Stimulated activated naive CD8-positive, alpha-beta T cell treated with anti-CD3 and anti-CD28 coated beads, Interleukin-15, amount 100 ng/mL, for 72 hours (primary cell): ENCODE data around the gene LYRM4.

Source experiments
- ATAC-seq: fragments of 150-1000 bp; cut with Tn5 transposase; 2 replicates; pipeline ENCODE4 v1.10.0; 2021; ENCODE audit warnings: mild to moderate bottlenecking, moderate library complexity
- DNase-seq, 2 donors: peaks; one replicate each; pipeline ENCODE4 v3.0.0; 2021 to 2022
- H3K27ac Mint-ChIP-seq, 2 donors: one replicate each; pipeline ENCODE4 v1.8.0; 2022; ENCODE audit warnings: mild to moderate bottlenecking in 2 of 2, mixed read lengths in 2 of 2, moderate library complexity in 2 of 2
- H3K27me3 Mint-ChIP-seq: one replicate; pipeline ENCODE4 v1.8.0; 2022; ENCODE audit warnings: mixed read lengths
- H3K4me1 Mint-ChIP-seq: one replicate; pipeline ENCODE4 v1.8.0; 2022; ENCODE audit warnings: mild to moderate bottlenecking, mixed read lengths
- H3K4me3 Mint-ChIP-seq, 2 donors: one replicate each; pipeline ENCODE4 v1.8.0; 2022; ENCODE audit warnings: mild to moderate bottlenecking in 2 of 2, mixed read lengths in 2 of 2, moderate library complexity in 1 of 2
- H3K9me3 Mint-ChIP-seq, 2 donors: one replicate each; pipeline ENCODE4 v1.8.0; 2022; ENCODE audit warnings: mixed read lengths in 2 of 2

LYRM4 gene

GRCh38 chr6:5206920-5207561, 53.7 kb downstream of the LYRM4 start:
- no peaks in the 10 kb centered on the region for H3K9me3 Mint-ChIP-seq
- H3K4me1 Mint-ChIP-seq: no peaks in the 10 kb centered on the region
- DNase-seq (no peak), ATAC-seq (no peak)
- no peaks in the 10 kb centered on the region for H3K27me3 Mint-ChIP-seq
- H3K27ac Mint-ChIP-seq: no peak overlapping the region
- no peak overlapping the region for H3K4me3 Mint-ChIP-seq

DNA sequence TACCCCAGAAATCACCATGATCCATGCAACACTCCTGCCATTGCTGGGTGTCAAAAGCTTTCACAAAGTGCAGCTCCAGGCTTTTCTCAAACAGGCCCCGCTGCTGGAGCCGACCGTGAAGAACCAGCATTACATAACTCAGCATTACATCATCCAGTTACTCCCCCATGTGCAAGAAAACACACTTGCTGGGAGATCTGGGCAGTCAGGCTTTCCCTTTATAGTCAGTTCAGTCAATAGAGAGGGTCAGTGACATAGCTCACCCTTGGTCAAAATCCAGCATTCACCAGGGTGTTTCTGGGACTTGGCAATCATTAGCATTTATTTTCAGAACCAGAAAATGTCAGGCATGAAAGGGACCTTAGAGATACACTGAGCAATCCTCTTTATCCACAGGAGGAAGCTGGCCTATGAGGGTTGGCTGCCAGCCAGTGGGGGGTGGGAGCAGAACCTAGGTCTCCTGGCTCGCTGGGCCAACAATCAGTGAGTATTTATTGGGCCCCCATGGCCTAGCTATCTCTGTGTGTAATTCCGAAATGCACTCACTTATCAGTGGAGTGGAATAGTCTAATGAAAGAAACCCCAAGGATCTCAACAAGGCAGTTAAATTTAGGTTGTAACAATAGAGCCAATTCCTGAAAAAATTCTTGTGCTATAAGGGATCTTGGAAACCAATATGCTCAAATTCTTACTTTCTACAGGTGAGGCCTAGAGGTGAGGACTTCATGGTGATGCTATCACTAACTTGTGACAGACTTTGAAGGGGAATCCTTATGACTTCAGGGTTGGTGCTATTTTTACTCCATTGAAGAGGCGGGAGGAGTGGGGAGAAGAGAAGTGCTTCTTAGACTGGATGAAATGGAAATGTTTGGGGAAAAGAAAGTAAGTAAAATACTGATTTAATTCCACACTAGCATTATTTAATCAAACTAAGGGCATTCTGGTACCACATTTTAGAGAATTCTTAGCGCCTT, 54.6 kb downstream of the LYRM4 start:
- Mint-ChIP-seq H3K27ac (no peak overlapping the region), H3K4me3 (no peak overlapping the region), H3K9me3 (no peaks in the 10 kb centered on the region), H3K27me3 (no peaks in the 10 kb centered on the region), H3K4me1 (no peaks in the 10 kb centered on the region)
- no peak for ATAC-seq
- no peak for DNase-seq

DNA sequence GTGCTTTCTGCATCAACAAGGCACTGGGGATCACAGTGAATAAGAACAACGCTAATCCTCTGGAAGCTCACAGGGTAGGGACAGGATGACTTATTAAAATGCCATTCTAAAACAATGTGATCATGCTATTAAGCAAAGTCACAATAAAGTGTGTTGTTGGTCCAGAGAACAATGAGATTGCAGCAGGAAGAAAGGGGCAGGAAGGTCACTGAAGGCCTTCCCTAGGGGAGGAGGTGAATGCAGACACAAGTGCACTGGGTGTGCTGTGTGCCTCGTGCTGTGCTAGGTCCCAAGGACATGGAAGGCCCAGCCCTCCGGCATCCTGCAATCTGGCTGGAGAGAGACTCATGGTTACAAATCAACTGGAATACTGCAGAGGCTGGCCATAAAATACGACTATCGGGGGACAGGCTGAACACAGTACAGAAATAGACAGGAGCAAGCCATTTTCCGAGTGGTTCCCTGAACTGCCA, 55.7 kb downstream of the LYRM4 start:
- Mint-ChIP-seq H3K27ac (no peak overlapping the region), H3K9me3 (no peaks in the 10 kb centered on the region), H3K4me1 (no peaks in the 10 kb centered on the region), H3K4me3 (no peak overlapping the region), H3K27me3 (no peaks in the 10 kb centered on the region)
- DNase-seq (no peak), ATAC-seq (no peak)

- ATAC-seq: no peak
- no peak for DNase-seq
- no peaks in the 10 kb centered on the region for H3K4me1 Mint-ChIP-seq
- no peak overlapping the region for H3K27ac Mint-ChIP-seq
- H3K27me3 Mint-ChIP-seq: no peaks in the 10 kb centered on the region
- no peaks in the 10 kb centered on the region for H3K9me3 Mint-ChIP-seq
- no peak overlapping the region for H3K4me3 Mint-ChIP-seq
Measured at GRCh38 chr6:5204376-5204775, 56.4 kb downstream of the LYRM4 start.

DNA sequence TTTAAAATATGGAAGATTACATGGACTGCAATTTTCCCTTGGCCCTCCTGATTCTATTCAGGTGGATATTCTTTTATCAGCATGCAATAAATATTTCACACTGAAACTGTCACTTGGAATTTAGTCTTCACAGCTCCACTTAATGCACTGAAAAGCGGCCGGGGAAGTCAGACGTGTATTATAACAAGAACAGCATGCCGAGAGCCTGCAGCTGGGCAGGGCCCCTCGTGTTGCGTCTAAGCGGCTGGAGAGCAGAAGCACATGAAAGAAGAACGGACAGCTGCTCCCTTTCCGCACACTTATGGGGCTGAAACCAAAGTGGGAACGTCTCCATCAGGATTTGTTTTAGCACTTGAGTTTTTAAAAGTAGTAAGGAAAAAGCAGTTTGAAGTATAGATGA, 57.2 kb downstream of the LYRM4 start:
- Mint-ChIP-seq H3K9me3 (no peaks in the 10 kb centered on the region), H3K4me1 (no peaks in the 10 kb centered on the region), H3K27ac (no peak overlapping the region), H3K4me3 (no peak overlapping the region), H3K27me3 (no peaks in the 10 kb centered on the region)
- DNase-seq (no peak), ATAC-seq (no peak)

GRCh38 chr6:5202941-5203340, 57.8 kb downstream of the LYRM4 start:
- Mint-ChIP-seq H3K4me1 (no peaks in the 10 kb centered on the region), H3K9me3 (no peaks in the 10 kb centered on the region), H3K27ac (no peak overlapping the region), H3K4me3 (no peak overlapping the region), H3K27me3 (no peaks in the 10 kb centered on the region)
- ATAC-seq (no peak), DNase-seq (no peak)

DNA sequence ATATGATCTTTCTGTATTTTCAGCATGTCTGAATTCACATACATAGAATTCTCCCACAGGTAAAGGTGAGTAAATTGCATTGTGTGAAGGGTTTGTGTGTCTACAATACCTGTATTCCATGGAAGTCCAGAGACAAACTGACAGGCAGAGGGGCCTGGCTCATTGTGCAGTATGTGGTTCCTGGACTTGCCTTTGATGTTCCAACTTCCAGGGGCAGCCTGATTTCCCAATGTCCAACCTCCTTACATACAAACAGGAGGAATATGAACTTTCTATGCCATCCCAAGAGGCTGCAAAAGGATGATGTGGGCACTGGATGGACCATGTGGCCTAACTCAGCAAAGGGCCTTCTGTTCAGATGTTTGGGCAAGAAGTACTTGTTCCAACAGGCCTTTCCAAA, 58.5 kb downstream of the LYRM4 start:
- no peak overlapping the region for H3K4me3 Mint-ChIP-seq
- DNase-seq (no peak), ATAC-seq (no peak)
- H3K27me3 Mint-ChIP-seq: no peaks in the 10 kb centered on the region
- H3K27ac Mint-ChIP-seq: no peak overlapping the region
- H3K9me3 Mint-ChIP-seq: no peaks in the 10 kb centered on the region
- no peaks in the 10 kb centered on the region for H3K4me1 Mint-ChIP-seq

- DNase-seq: no peak
- no peaks in the 10 kb centered on the region for H3K4me1 Mint-ChIP-seq
- no peak for ATAC-seq
- no peaks in the 10 kb centered on the region for H3K27me3 Mint-ChIP-seq
- no peak overlapping the region for H3K27ac Mint-ChIP-seq
- H3K9me3 Mint-ChIP-seq: no peaks in the 10 kb centered on the region
- no peak overlapping the region for H3K4me3 Mint-ChIP-seq
Measured at GRCh38 chr6:5201271-5201670, 59.5 kb downstream of the LYRM4 start.

- Mint-ChIP-seq H3K4me3 (no peak overlapping the region), H3K27ac (no peak overlapping the region), H3K27me3 (no peaks in the 10 kb centered on the region), H3K4me1 (no peaks in the 10 kb centered on the region), H3K9me3 (peaks cover 0 to 6% of the 10 kb centered on the region in 2 donors)
- ATAC-seq: peak; percentile 52
- DNase-seq: no peak
Measured at GRCh38 chr6:5199702-5200101, 61.0 kb downstream of the LYRM4 start.

GRCh38 chr6:5199283-5199682, 61.5 kb downstream of the LYRM4 start:
- DNase-seq (peak in 1 of 2 donors; percentile 15), ATAC-seq (peak; percentile 90)
- Mint-ChIP-seq H3K9me3 (peaks cover 0 to 6% of the 10 kb centered on the region in 2 donors), H3K4me1 (no peaks in the 10 kb centered on the region), H3K4me3 (peak overlapping the region in 1 of 2 donors; percentile 6), H3K27me3 (no peaks in the 10 kb centered on the region), H3K27ac (peak overlapping the region in 1 of 2 donors; percentile 85)

DNA sequence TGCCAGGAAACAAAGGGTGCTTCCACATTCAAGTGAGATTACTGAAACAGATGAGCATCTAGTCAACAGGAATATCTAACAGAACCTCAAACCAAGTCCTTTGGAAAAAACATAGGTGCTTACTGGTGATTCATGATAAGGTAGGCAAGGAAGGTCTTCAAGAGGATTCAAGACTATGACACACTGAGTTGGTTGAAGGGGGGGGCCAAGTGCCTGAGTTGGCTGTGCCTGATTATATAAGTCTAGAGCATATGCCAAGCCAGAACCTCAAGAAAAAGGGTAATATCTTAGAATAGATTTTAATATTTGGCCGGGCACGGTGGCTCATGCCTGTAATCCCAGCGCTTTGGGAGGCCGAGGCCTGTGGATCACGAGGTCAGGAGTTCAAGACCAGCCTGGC, 63.7 kb downstream of the LYRM4 start:
- Mint-ChIP-seq H3K27ac (no peak overlapping the region), H3K9me3 (peaks cover 0 to 6% of the 10 kb centered on the region in 2 donors), H3K4me3 (no peak overlapping the region), H3K4me1 (no peaks in the 10 kb centered on the region), H3K27me3 (no peaks in the 10 kb centered on the region)
- DNase-seq: no peak
- ATAC-seq: no peak

GRCh38 chr6:5192135-5192794, 68.5 kb downstream of the LYRM4 start:
- Mint-ChIP-seq H3K4me3 (no peak overlapping the region), H3K9me3 (peaks cover 0 to 6% of the 10 kb centered on the region in 2 donors), H3K27me3 (no peaks in the 10 kb centered on the region), H3K4me1 (no peaks in the 10 kb centered on the region), H3K27ac (no peak overlapping the region)
- ATAC-seq (no peak), DNase-seq (no peak)

GRCh38 chr6:5191722-5192121, 69.0 kb downstream of the LYRM4 start:
- H3K27me3 Mint-ChIP-seq: no peaks in the 10 kb centered on the region
- DNase-seq (no peak), ATAC-seq (no peak)
- H3K9me3 Mint-ChIP-seq: peaks cover 0 to 6% of the 10 kb centered on the region in 2 donors
- H3K27ac Mint-ChIP-seq: no peak overlapping the region
- H3K4me3 Mint-ChIP-seq: no peak overlapping the region
- H3K4me1 Mint-ChIP-seq: no peaks in the 10 kb centered on the region

GRCh38 chr6:5191222-5191621, 69.5 kb downstream of the LYRM4 start:
- Mint-ChIP-seq H3K4me3 (no peak overlapping the region), H3K27me3 (no peaks in the 10 kb centered on the region), H3K9me3 (peaks cover 0 to 5% of the 10 kb centered on the region in 2 donors), H3K27ac (no peak overlapping the region), H3K4me1 (no peaks in the 10 kb centered on the region)
- ATAC-seq (no peak), DNase-seq (no peak)

GRCh38 chr6:5190507-5190906, 70.2 kb downstream of the LYRM4 start:
- ATAC-seq (no peak), DNase-seq (no peak)
- Mint-ChIP-seq H3K27me3 (no peaks in the 10 kb centered on the region), H3K4me3 (no peak overlapping the region), H3K9me3 (no peaks in the 10 kb centered on the region), H3K4me1 (no peaks in the 10 kb centered on the region), H3K27ac (no peak overlapping the region)

- Mint-ChIP-seq H3K9me3 (no peaks in the 10 kb centered on the region), H3K4me1 (peaks cover 5% of the 10 kb centered on the region), H3K27ac (no peak overlapping the region), H3K4me3 (no peak overlapping the region), H3K27me3 (no peaks in the 10 kb centered on the region)
- ATAC-seq: no peak
- DNase-seq: no peak
Measured at GRCh38 chr6:5188646-5189045, 72.1 kb downstream of the LYRM4 start.
